ENCODE data around the gene ATP6V0D1. TPM values are rescaled to one million over a fixed set of nuclear protein-coding genes. Genes with fewer than 3 reads are reported as not detected.
A peak's percentile ranks its signal among the peaks of the same experiment; 100 is the strongest.

The ATP6V0D1 gene
- total RNA-seq, 4 donors from 2014 or later = 103 to 131 (median 119) TPM

- Histone ChIP-seq H3K27me3 (no peaks in the 10 kb centered on the region), H3K4me3 (no peak overlapping the region), H3K36me3 (peaks cover 0 to 12% (median 7%) of the 10 kb centered on the region in 4 donors), H3K9me3 (no peaks in the 10 kb centered on the region), H3K27ac (replicated peaks in 1 of 4) (peak overlapping the region; percentile 42 to 68 (median 67)), H3K4me1 (peaks cover 62 to 94% (median 86%) of the 10 kb centered on the region in 4 donors)
- DNase-seq (ENCODE audit: extremely low spot score) = no peak
- WGBS = 83% methylated on average over 1 of the region's 7 CpGs
- no peak for TF ChIP-seq POLR2AphosphoS5 (IDR thresholded peaks at IDR 0.05)
- no peak for TF ChIP-seq EP300 (IDR thresholded peaks at IDR 0.05)
- no peak for TF ChIP-seq CTCF (IDR thresholded peaks at IDR 0.05)
- no peak for TF ChIP-seq POLR2A (IDR thresholded peaks at IDR 0.05; ENCODE audit: low read depth)
- intact Hi-C loops (cut with DNase I) = no loop called here
Measured at GRCh38 chr16:67459066-67459860, 21.7 kb downstream of the ATP6V0D1 start.

- peaks cover 62 to 93% (median 79%) of the 10 kb centered on the region in 4 donors for H3K4me1 ChIP-seq
- no peaks in the 10 kb centered on the region for H3K9me3 ChIP-seq
- H3K27ac ChIP-seq (replicated peaks in 1 of 4) = peak overlapping the region; percentile 52 to 70 (median 67)
- peaks cover 2 to 17% (median 12%) of the 10 kb centered on the region in 4 donors for H3K36me3 ChIP-seq
- no peak for TF ChIP-seq POLR2A (IDR thresholded peaks at IDR 0.05; ENCODE audit: low read depth)
- intact Hi-C loops (cut with DNase I) = no loop called here
- no peak overlapping the region for H3K4me3 ChIP-seq
- no peak for DNase-seq (ENCODE audit: extremely low spot score)
- no peaks in the 10 kb centered on the region for H3K27me3 ChIP-seq
- WGBS = 76% methylated on average over 6 of the region's 6 CpGs
Measured at GRCh38 chr16:67458121-67458641, 22.8 kb downstream of the ATP6V0D1 start.

- 85% methylated on average over 5 of the region's 7 CpGs for WGBS
- Histone ChIP-seq H3K9me3 (no peaks in the 10 kb centered on the region), H3K4me3 (no peak overlapping the region), H3K36me3 (peaks cover 6 to 23% (median 17%) of the 10 kb centered on the region in 4 donors), H3K4me1 (peaks cover 62 to 88% (median 76%) of the 10 kb centered on the region in 4 donors), H3K27me3 (no peaks in the 10 kb centered on the region), H3K27ac (replicated peaks in 1 of 4) (peak overlapping the region; percentile 52 to 70 (median 67))
- no peak for TF ChIP-seq EP300 (IDR thresholded peaks at IDR 0.05)
- TF ChIP-seq CTCF (IDR thresholded peaks at IDR 0.05) = no peak
- no peak for TF ChIP-seq POLR2AphosphoS5 (IDR thresholded peaks at IDR 0.05)
- TF ChIP-seq POLR2A (IDR thresholded peaks at IDR 0.05; ENCODE audit: low read depth) = no peak
- DNase-seq (ENCODE audit: extremely low spot score) = no peak
- intact Hi-C loops (cut with DNase I) = no loop called here
Measured at GRCh38 chr16:67457611-67458010, 23.3 kb downstream of the ATP6V0D1 start.

GRCh38 chr16:67456391-67457081 lies 24.4 kb downstream of the ATP6V0D1 start:
- no peak for DNase-seq (ENCODE audit: extremely low spot score)
- intact Hi-C loops (cut with DNase I) = no loop called here

More at GRCh38 chr16:67456391-67457081, 24.4 kb downstream of the ATP6V0D1 start:
- TF ChIP-seq POLR2AphosphoS5 (IDR thresholded peaks at IDR 0.05) (peak; percentile 42 to 57), EP300 (IDR thresholded peaks at IDR 0.05) (no peak), CTCF (IDR thresholded peaks at IDR 0.05) (peak; percentile 54 to 72 (median 61)), POLR2A (IDR thresholded peaks at IDR 0.05; ENCODE audit: low read depth) (no peak)
- WGBS = 58% methylated on average over 2 of the region's 6 CpGs
- H3K9me3 ChIP-seq = no peaks in the 10 kb centered on the region
- peaks cover 6 to 29% (median 28%) of the 10 kb centered on the region in 4 donors for H3K36me3 ChIP-seq
- H3K27me3 ChIP-seq = no peaks in the 10 kb centered on the region
- peaks cover 57 to 87% (median 75%) of the 10 kb centered on the region in 4 donors for H3K4me1 ChIP-seq
- H3K4me3 ChIP-seq = no peak overlapping the region
- H3K27ac ChIP-seq (replicated peaks in 1 of 4) = peak overlapping the region; percentile 52 to 70 (median 66)
